ENCODE results near the gene ADAM33. TPM values are rescaled to one million over a fixed set of nuclear protein-coding genes. Genes with fewer than 3 reads are reported as not detected.
A peak's percentile ranks its signal among the peaks of the same experiment; 100 is the strongest.

The ADAM33 gene
- total RNA-seq, 1 experiment from 2014 or later: not detected

GRCh38 chr20:3679749-3680700 lies 1.8 kb downstream of the ADAM33 start:
- peaks cover 2 to 13% of the 10 kb centered on the region in 2 experiments; a peak in 2 of 4 replicates for H3K4me1 ChIP-seq (ENCODE audit: control insufficient read depth in 1 of 2, insufficient read depth in 2 of 2, low read length in 2 of 2)
- peaks cover 5% of the 10 kb centered on the region; the same call in 1 of the 2 replicates for H3K27me3 ChIP-seq (ENCODE audit: insufficient read depth, low read length)
- no peak overlapping the region for H3K4me3 ChIP-seq (replicated peaks in 1 of 2; ENCODE audit: low read depth in 1 of 2, low read length in 2 of 2)
- no peak overlapping the region for H3K27ac ChIP-seq (ENCODE audit: low read depth, low read length)
- TF ChIP-seq POLR2AphosphoS5 (IDR thresholded peaks at IDR 0.05; ENCODE audit: low read depth, low read length) (no peak), POLR2A (IDR thresholded peaks at IDR 0.05; ENCODE audit: borderline replicate concordance, extremely low read depth, insufficient read depth, insufficient read length) (no peak), ZNF274 (IDR thresholded peaks at IDR 0.05; ENCODE audit: low read depth, low read length) (no peak), MAX (IDR thresholded peaks at IDR 0.05) (no peak), ELF1 (IDR thresholded peaks at IDR 0.05; ENCODE audit: borderline replicate concordance, low read depth) (no peak), SRF (IDR thresholded peaks at IDR 0.05; ENCODE audit: low read depth) (no peak), EZH2 (IDR thresholded peaks at IDR 0.05) (no peak), CBX3 (IDR thresholded peaks at IDR 0.05; ENCODE audit: low read depth) (no peak), FOSL1 (IDR thresholded peaks at IDR 0.05; ENCODE audit: low read depth) (no peak), CTCF (IDR thresholded peaks at IDR 0.05 in 2 of 3, conservative IDR thresholded peaks at IDR 0.05 in 1 of 3; ENCODE audit: borderline replicate concordance in 1 of 3, insufficient read depth in 1 of 3, low read depth in 2 of 3, low read length in 2 of 3) (no peak), ZBTB33 (IDR thresholded peaks at IDR 0.05; ENCODE audit: extremely low read depth, insufficient replicate concordance, low read length) (no peak), EZH2phosphoT487 (IDR thresholded peaks at IDR 0.05; ENCODE audit: borderline replicate concordance) (no peak), TCF7L2 (IDR thresholded peaks at IDR 0.05; ENCODE audit: borderline replicate concordance, extremely low read depth, insufficient read depth, insufficient read length) (no peak), EGR1 (IDR thresholded peaks at IDR 0.05; ENCODE audit: low read depth) (no peak), CEBPB (IDR thresholded peaks at IDR 0.05; ENCODE audit: low read depth) (no peak), RAD21 (IDR thresholded peaks at IDR 0.05; ENCODE audit: low read depth) (no peak), ZFX (IDR thresholded peaks at IDR 0.05) (no peak), SIN3A (IDR thresholded peaks at IDR 0.05; ENCODE audit: low read depth) (no peak)
- intact Hi-C loops (cut with micrococcal nuclease): no loop called here
- ChIA-PET RAD21 (ENCODE audit: low non-redundant PET in 1 of 2, low total read pairs in 2 of 2, uncharacterized antibody in 2 of 2, unreplicated experiment in 2 of 2) (no interaction called here), POLR2A (no interaction called here), CTCF (interaction anchor here (1.1 kb wide), 1 partner anchor 30 kb away, joined by 3 read pairs; no protein-coding TSS in a partner anchor)
- H3K9me3 ChIP-seq (ENCODE audit: control insufficient read depth in 1 of 2, insufficient read depth in 1 of 2, low read depth in 1 of 2, low read length in 2 of 2): no peaks in the 10 kb centered on the region
- H3K4me2 ChIP-seq (ENCODE audit: low read length): peak overlapping the region; percentile 17
- no peak for DNase-seq (ENCODE audit: low read depth, low spot score)
- no peak overlapping the region for H3K9ac ChIP-seq (ENCODE audit: low read length)
- no peaks in the 10 kb centered on the region for H3K36me3 ChIP-seq (ENCODE audit: control insufficient read depth in 1 of 2, insufficient read depth in 2 of 2, low read length in 2 of 2)
- no peak overlapping the region for H2AFZ ChIP-seq (ENCODE audit: low read depth, low read length, poor library complexity, severe bottlenecking)
- H4K20me1 ChIP-seq (ENCODE audit: insufficient read depth): no peaks in the 10 kb centered on the region
- ATAC-seq: no peak
- no TSS peak for BruUV-seq (replicated peaks)
- no peaks in the 10 kb centered on the region for H3K9me2 ChIP-seq (ENCODE audit: insufficient read depth)
- no peaks in the 10 kb centered on the region for H3K79me2 ChIP-seq (ENCODE audit: insufficient read depth, low read length)

Data from HCT116 (cell line).